ENCODE data around the gene CIAO1. TPM values are rescaled to one million over a fixed set of nuclear protein-coding genes. Genes with fewer than 3 reads are reported as not detected.

The CIAO1 gene
- total RNA-seq, 1 donor from 2014 or later, result 63.7 TPM

DNA sequence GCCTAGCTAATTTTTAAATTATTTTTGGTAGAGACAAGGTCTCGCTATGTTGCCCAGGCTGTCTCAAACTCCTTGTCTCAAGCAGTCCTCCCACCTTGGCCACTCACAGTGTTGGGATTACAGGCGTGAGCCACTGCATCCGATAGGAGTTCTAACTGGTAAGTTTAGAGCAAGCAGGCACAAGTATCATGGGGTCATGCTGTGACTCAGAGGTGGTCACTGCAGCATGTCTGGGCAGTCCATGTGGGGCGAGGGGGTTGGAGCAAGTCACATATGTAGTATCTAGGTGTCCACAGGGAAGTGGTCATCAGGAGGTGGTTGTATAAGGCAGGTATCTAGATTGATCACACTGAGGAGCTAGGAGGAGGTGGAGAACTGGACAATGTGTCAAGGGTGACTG lies 34.7 kb upstream of the CIAO1 start:
- Mint-ChIP-seq H3K36me3 (ENCODE audit: low read depth, unreplicated experiment) (no peaks in the 10 kb centered on the region), H3K4me1 (ENCODE audit: unreplicated experiment) (no peaks in the 10 kb centered on the region), H3K27ac (ENCODE audit: unreplicated experiment) (no peak overlapping the region), H3K4me3 (ENCODE audit: unreplicated experiment) (no peak overlapping the region), H3K27me3 (ENCODE audit: unreplicated experiment) (no peaks in the 10 kb centered on the region), H3K9me3 (ENCODE audit: unreplicated experiment) (no peaks in the 10 kb centered on the region)
- DNase-seq (ENCODE audit: low spot score), result no peak
- TF ChIP-seq, protein P1, sequence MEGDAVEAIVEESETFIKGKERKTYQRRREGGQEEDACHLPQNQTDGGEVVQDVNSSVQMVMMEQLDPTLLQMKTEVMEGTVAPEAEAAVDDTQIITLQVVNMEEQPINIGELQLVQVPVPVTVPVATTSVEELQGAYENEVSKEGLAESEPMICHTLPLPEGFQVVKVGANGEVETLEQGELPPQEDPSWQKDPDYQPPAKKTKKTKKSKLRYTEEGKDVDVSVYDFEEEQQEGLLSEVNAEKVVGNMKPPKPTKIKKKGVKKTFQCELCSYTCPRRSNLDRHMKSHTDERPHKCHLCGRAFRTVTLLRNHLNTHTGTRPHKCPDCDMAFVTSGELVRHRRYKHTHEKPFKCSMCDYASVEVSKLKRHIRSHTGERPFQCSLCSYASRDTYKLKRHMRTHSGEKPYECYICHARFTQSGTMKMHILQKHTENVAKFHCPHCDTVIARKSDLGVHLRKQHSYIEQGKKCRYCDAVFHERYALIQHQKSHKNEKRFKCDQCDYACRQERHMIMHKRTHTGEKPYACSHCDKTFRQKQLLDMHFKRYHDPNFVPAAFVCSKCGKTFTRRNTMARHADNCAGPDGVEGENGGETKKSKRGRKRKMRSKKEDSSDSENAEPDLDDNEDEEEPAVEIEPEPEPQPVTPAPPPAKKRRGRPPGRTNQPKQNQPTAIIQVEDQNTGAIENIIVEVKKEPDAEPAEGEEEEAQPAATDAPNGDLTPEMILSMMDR (IDR thresholded peaks at IDR 0.05; ENCODE audit: unreplicated experiment), result no peak

DNA sequence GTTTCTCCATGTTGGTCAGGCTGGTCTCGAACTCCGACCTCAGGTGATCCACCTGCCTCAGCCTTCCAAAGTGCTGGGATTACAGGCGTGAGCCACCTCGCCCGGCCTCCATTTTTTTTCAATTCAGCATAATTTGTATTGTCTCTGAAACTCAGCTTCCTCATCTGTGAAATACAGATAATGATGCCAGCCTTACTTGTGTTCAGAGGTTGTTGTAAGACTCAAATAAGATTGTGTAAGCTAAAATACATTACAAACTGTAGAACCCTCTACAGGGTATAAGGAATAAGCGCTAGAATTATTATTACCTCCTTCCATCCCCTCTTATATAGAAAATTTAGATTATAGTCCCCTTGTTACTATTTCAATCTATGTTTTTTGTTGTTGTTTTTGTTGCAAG lies 32.6 kb upstream of the CIAO1 start:
- Mint-ChIP-seq H3K4me3 (ENCODE audit: unreplicated experiment) (no peak overlapping the region), H3K9me3 (ENCODE audit: unreplicated experiment) (no peaks in the 10 kb centered on the region), H3K27ac (ENCODE audit: unreplicated experiment) (no peak overlapping the region), H3K4me1 (ENCODE audit: unreplicated experiment) (no peaks in the 10 kb centered on the region), H3K36me3 (ENCODE audit: low read depth, unreplicated experiment) (no peaks in the 10 kb centered on the region), H3K27me3 (ENCODE audit: unreplicated experiment) (no peaks in the 10 kb centered on the region)
- TF ChIP-seq, protein P1 (IDR thresholded peaks at IDR 0.05; ENCODE audit: unreplicated experiment), result no peak
- no peak for DNase-seq (ENCODE audit: low spot score)

DNA sequence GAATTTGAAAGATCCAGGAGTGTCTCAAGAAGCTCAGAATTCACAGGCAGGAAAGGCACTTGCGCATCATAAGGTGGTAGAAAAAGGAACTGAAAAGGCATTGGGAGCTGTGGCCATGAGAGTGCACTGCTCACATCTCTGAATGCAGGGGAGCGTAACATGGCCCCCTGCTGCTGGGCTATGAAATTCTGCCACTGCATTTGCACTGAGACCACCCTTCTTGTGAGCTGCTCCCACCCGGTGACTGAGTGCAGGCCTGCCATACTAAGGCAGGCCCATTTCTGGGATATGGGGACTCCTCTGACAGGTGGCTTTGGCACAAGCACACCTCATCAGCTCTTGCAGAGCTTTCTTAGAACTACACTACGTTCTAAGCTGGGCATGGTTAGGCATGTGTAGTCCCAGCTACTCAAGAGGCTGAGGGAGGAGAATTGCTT lies 32.1 kb upstream of the CIAO1 start:
- no peaks in the 10 kb centered on the region for H3K4me1 Mint-ChIP-seq (ENCODE audit: unreplicated experiment)
- DNase-seq (ENCODE audit: low spot score), result no peak
- H3K36me3 Mint-ChIP-seq (ENCODE audit: low read depth, unreplicated experiment), result no peaks in the 10 kb centered on the region
- no peak overlapping the region for H3K27ac Mint-ChIP-seq (ENCODE audit: unreplicated experiment)
- no peak overlapping the region for H3K4me3 Mint-ChIP-seq (ENCODE audit: unreplicated experiment)
- H3K27me3 Mint-ChIP-seq (ENCODE audit: unreplicated experiment), result no peaks in the 10 kb centered on the region
- TF ChIP-seq, protein P1 (IDR thresholded peaks at IDR 0.05; ENCODE audit: unreplicated experiment), result no peak
- H3K9me3 Mint-ChIP-seq (ENCODE audit: unreplicated experiment), result no peaks in the 10 kb centered on the region

DNA sequence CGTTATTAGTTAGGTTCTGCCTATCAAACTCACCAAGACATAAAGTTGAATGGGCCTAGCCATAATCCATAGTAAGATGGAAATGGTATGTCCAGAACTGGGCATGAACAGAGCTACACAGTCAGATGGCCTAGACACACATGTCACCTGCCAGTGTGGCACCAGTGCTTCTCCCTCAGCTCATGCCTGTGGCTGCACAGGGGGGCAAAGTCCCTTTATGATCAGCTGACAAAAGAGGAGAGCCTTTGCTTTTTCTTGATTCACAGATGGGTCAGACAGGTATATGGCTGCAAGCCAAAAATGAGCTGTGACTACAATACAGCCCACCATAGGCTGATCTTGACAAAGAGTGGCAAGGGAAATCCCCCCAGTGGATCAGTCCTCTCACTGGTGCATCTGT lies 29.1 kb upstream of the CIAO1 start:
- Mint-ChIP-seq H3K4me3 (ENCODE audit: unreplicated experiment) (no peak overlapping the region), H3K27ac (ENCODE audit: unreplicated experiment) (no peak overlapping the region), H3K4me1 (ENCODE audit: unreplicated experiment) (no peaks in the 10 kb centered on the region), H3K9me3 (ENCODE audit: unreplicated experiment) (no peaks in the 10 kb centered on the region), H3K36me3 (ENCODE audit: low read depth, unreplicated experiment) (peaks cover 4% of the 10 kb centered on the region), H3K27me3 (ENCODE audit: unreplicated experiment) (peaks cover 3% of the 10 kb centered on the region)
- DNase-seq (ENCODE audit: low spot score), result no peak
- TF ChIP-seq, protein P1 (IDR thresholded peaks at IDR 0.05; ENCODE audit: unreplicated experiment), result no peak

DNA sequence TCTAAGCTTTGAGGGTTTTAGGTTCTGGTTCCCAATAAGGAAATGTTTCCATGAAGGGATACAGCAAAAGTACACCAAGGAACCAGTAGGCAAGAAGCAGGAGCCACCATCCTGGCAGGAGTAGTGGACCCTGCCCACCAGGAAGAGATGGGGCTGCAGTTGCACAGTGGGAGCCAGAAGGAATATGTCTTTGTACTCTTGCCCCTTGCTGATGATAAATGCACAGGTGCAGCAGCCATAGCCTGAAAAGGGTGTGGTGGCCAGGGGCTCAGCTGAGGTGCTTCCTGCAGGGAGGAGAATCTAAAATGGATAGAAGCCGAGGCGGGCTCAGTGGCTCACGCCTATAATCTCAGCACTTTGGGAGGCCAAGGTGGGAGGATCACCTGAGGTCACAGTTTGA lies 27.8 kb upstream of the CIAO1 start:
- Mint-ChIP-seq H3K9me3 (ENCODE audit: unreplicated experiment) (no peaks in the 10 kb centered on the region), H3K4me3 (ENCODE audit: unreplicated experiment) (no peak overlapping the region), H3K4me1 (ENCODE audit: unreplicated experiment) (no peaks in the 10 kb centered on the region), H3K27ac (ENCODE audit: unreplicated experiment) (no peak overlapping the region), H3K27me3 (ENCODE audit: unreplicated experiment) (peaks cover 3% of the 10 kb centered on the region), H3K36me3 (ENCODE audit: low read depth, unreplicated experiment) (peaks cover 4% of the 10 kb centered on the region)
- DNase-seq (ENCODE audit: low spot score), result no peak
- TF ChIP-seq, protein P1 (IDR thresholded peaks at IDR 0.05; ENCODE audit: unreplicated experiment), result no peak

All from endothelial cell (in vitro differentiated cells).